Osteoblast (primary cell): ENCODE measurements around the gene NIM1K. TPM values are rescaled to one million over a fixed set of nuclear protein-coding genes. Genes with fewer than 3 reads are reported as not detected.

Source experiments
- DNase-seq: peaks from one replicate; pipeline ENCODE4 v3.0.0; 2011; ENCODE audit warnings: low spot score, mixed read lengths; ENCODE audit not compliant: insufficient read length; ENCODE audit errors: missing footprints
- H2AFZ ChIP-seq: 2 replicates; pipeline ENCODE4 v1.6.0; 2011; ENCODE audit warnings: mild to moderate bottlenecking, low read length
- H3K27ac ChIP-seq: 2 replicates; pipeline ENCODE4 v1.5.1; 2011; ENCODE audit warnings: mild to moderate bottlenecking, low read depth, low read length, moderate library complexity
- H3K27me3 ChIP-seq: 2 replicates; pipeline ENCODE4 v1.6.0; 2012; ENCODE audit warnings: mild to moderate bottlenecking, control low read depth, inconsistent platforms, low read length, moderate library complexity; ENCODE audit not compliant: insufficient read depth
- H3K36me3 ChIP-seq: 2 replicates; pipeline ENCODE4 v1.5.1; 2011; ENCODE audit warnings: mild to moderate bottlenecking, low read length, control low read depth, moderate library complexity; ENCODE audit not compliant: insufficient read depth
- H3K4me1 ChIP-seq: 2 replicates; pipeline ENCODE4 v1.5.1; 2011; ENCODE audit warnings: mild to moderate bottlenecking, low read length, control low read depth, moderate library complexity; ENCODE audit not compliant: insufficient read depth
- H3K4me2 ChIP-seq: 2 replicates; pipeline ENCODE4 v1.6.0; 2011; ENCODE audit warnings: mild to moderate bottlenecking, low read length; ENCODE audit not compliant: insufficient read depth
- H3K4me3 ChIP-seq: fragments of 200-600 bp; sonication (generic); 3 replicates; pipeline ENCODE4 v1.5.1; 2012; ENCODE audit warnings: mild to moderate bottlenecking, low read length, inconsistent platforms; ENCODE audit not compliant: insufficient read depth
- H3K79me2 ChIP-seq: 2 replicates; pipeline ENCODE4 v1.6.0; 2012; ENCODE audit warnings: mild to moderate bottlenecking, low read length, control low read depth, inconsistent platforms; ENCODE audit not compliant: insufficient read depth
- H3K9me3 ChIP-seq: 2 replicates; pipeline ENCODE4 v1.5.1; 2011; ENCODE audit warnings: low read depth, low read length, control low read depth
- H4K20me1 ChIP-seq: 2 replicates; pipeline ENCODE4 v1.6.0; 2012; ENCODE audit warnings: mild to moderate bottlenecking, low read length, control low read depth; ENCODE audit not compliant: insufficient read depth
- CTCF ChIP-seq: IDR thresholded peaks from 2 replicates; pipeline ENCODE4 v1.5.1; 2011; ENCODE audit warnings: mild to moderate bottlenecking, low read depth, low read length, moderate library complexity; ENCODE audit errors: extremely low read depth
- total RNA-seq: library from RNA; depleted of rRNA; stranded (reverse); fragments of >200 nt; gene quantifications from 2 replicates; pipeline ENCODE4 v1.2.3, GENCODE V29; 2012

Gene NIM1K
- total RNA-seq, 1 donor: 1.1 TPM

- H3K36me3 ChIP-seq: peaks cover 61% of the 10 kb centered on the region
- no peaks in the 10 kb centered on the region for H3K9me3 ChIP-seq
- peaks cover 7% of the 10 kb centered on the region for H3K4me1 ChIP-seq
- DNase-seq: no peak
- no peaks in the 10 kb centered on the region for H3K27me3 ChIP-seq
- peaks cover 10% of the 10 kb centered on the region for H4K20me1 ChIP-seq
- H3K4me3 ChIP-seq: no peak overlapping the region
- H3K79me2 ChIP-seq: peaks cover 54% of the 10 kb centered on the region
- TF ChIP-seq CTCF: no peak
- H3K27ac ChIP-seq: no peak overlapping the region
- no peak overlapping the region for H2AFZ ChIP-seq
- H3K4me2 ChIP-seq: no peak overlapping the region
These were observed 104.8 kb downstream of the NIM1K start for GRCh38 chr5:43296835-43297234.

DNA sequence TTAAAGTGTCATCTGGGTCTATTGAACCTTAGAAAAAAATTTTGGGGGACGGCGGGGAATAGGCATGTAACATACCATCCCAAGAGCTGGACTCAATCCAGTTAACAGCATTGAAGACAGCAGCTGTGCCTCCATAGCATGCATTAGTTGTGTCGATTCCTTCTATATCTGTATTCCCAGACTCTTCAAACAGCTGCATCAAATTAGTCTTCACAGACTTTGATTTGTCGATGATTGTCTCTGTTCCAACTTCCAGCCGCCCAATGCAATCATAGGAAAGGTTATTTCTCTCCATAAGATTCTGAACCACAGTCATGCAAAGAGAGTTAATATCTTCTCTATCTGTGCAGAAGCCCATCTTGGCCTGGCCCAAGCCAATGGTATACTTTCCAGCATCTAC, 106.4 kb downstream of the NIM1K start:
- H3K79me2 ChIP-seq: peaks cover 70% of the 10 kb centered on the region
- H4K20me1 ChIP-seq: peaks cover 20% of the 10 kb centered on the region

DNA sequence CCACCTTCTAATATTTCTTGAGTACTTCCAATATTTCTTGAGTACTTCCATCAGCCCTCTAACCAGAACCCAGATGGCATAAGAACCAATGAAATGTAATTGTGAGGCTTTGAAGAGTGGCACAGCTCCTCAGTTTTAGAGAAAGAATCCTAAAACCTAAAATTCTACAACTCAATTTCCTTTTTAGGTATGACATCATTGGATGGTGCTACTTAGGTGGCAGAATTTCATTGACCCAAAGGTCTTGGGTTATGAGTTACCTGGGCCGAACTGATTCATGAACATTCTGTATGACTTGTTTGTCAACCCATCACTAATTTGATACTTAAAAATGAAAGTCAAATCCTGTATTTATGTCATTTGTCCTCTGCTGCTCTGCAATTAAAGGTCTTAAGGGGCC, 108.1 kb downstream of the NIM1K start:
- Histone ChIP-seq H3K79me2 (peaks cover 86% of the 10 kb centered on the region), H3K4me1 (peaks cover 4% of the 10 kb centered on the region), H3K4me3 (no peak overlapping the region), H3K36me3 (peaks cover 41% of the 10 kb centered on the region), H3K27ac (no peak overlapping the region), H3K27me3 (no peaks in the 10 kb centered on the region), H2AFZ (no peak overlapping the region), H3K9me3 (no peaks in the 10 kb centered on the region), H4K20me1 (peaks cover 22% of the 10 kb centered on the region), H3K4me2 (no peak overlapping the region)
- DNase-seq: no peak
- no peak for TF ChIP-seq CTCF

More for the DNA sequence above, 106.4 kb downstream of the NIM1K start:
- Histone ChIP-seq H3K4me1 (peaks cover 7% of the 10 kb centered on the region), H3K4me2 (no peak overlapping the region), H3K4me3 (no peak overlapping the region), H3K27ac (no peak overlapping the region), H2AFZ (no peak overlapping the region), H3K27me3 (no peaks in the 10 kb centered on the region), H3K9me3 (no peaks in the 10 kb centered on the region), H3K36me3 (peaks cover 49% of the 10 kb centered on the region)
- no peak for TF ChIP-seq CTCF
- DNase-seq: no peak

DNA sequence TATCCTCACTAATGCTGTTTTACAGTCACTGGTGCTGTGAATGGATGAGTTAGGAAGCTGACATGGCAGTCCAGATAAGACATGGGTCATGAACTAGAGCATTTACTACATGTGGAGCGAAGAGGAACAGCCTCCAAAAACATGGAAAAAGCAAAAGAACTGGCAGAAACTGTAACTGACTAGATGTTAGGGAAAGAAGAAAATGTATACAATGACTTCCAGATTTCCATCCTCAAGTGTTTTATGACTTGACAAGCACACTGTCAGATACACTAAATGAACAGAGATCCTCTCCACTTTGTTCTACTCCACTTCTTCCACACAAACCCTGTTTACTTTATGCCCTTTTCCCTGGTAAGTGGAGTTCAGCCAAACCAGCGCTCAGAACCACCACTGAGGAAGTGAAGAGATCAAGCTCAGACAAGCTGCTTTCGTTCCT, 109.6 kb downstream of the NIM1K start:
- DNase-seq: no peak
- no peak overlapping the region for H3K4me3 ChIP-seq
- no peaks in the 10 kb centered on the region for H3K27me3 ChIP-seq
- H3K9me3 ChIP-seq: no peaks in the 10 kb centered on the region
- no peak for TF ChIP-seq CTCF
- peaks cover 4% of the 10 kb centered on the region for H3K4me1 ChIP-seq
- H3K4me2 ChIP-seq: no peak overlapping the region
- peaks cover 83% of the 10 kb centered on the region for H3K79me2 ChIP-seq
- H3K27ac ChIP-seq: no peak overlapping the region
- H4K20me1 ChIP-seq: peaks cover 28% of the 10 kb centered on the region
- H3K36me3 ChIP-seq: peaks cover 28% of the 10 kb centered on the region
- no peak overlapping the region for H2AFZ ChIP-seq
